Dedifferentiated amniotic fluid mesenchymal stem cell (primary cell): ENCODE results near the gene TLE3.

Experiments used
- DNase-seq: peaks from one replicate; pipeline ENCODE4 v3.0.0-alpha.2; 2016; ENCODE audit errors: extremely low spot score

TLE3 gene

GRCh38 chr15:70006259-70007147, 91.2 kb downstream of the TLE3 start:
- no peak for DNase-seq

GRCh38 chr15:70004826-70005225, 92.9 kb downstream of the TLE3 start:
- no peak for DNase-seq

GRCh38 chr15:70002897-70003296, 94.8 kb downstream of the TLE3 start:
- DNase-seq = no peak

DNA sequence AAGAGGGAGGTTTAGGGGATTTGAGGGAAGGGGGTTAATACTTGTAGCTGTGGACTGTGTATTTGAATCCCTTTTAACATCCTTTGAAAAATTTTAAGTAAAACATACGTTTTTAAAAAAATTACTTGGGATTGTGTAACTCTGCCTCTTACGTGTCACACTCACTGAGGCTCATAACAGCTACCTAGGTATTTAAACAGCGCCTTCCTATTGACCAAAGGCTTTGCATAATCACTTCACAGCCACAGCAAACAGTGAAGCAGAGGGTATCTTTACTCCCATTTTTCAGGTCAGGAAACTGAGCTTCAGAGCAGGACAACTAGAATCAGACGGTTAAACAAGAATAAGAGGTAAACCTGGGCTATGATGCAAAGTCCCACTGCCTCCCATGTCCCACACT, 95.9 kb downstream of the TLE3 start:
- no peak for DNase-seq

DNA sequence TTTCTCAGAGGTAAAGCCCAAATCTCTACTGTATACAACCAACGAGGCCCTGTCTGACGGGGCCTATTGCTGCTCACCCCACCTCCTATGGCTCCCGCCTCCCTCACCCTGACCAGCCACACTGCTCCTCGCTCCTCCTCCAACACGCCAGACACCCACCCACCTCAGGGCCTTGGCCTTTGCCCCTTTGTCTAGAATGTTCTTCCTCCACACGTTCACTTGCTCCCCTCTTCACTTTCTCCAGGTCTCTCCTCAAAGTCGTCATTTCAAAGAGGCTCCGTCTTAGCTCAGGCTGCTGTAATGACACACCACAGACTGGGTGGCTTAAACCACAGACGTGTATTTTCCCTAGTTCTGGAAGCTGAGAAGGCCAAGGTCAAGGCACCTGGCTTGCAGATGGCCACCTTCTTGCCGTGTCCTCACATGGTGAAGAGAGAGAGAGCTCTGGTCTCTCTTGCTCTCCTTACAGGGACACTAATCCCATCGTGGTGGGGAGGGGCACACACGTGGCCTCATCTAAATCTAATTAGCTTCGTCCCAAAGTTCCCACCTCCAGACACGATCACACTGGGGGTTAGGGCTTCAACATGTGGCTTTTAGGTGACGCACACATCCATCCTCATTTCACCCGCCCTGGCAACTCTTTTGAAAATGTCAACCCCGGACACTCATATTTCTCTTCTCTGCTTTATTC, 98.2 kb downstream of the TLE3 start:
- DNase-seq = no peak

DNA sequence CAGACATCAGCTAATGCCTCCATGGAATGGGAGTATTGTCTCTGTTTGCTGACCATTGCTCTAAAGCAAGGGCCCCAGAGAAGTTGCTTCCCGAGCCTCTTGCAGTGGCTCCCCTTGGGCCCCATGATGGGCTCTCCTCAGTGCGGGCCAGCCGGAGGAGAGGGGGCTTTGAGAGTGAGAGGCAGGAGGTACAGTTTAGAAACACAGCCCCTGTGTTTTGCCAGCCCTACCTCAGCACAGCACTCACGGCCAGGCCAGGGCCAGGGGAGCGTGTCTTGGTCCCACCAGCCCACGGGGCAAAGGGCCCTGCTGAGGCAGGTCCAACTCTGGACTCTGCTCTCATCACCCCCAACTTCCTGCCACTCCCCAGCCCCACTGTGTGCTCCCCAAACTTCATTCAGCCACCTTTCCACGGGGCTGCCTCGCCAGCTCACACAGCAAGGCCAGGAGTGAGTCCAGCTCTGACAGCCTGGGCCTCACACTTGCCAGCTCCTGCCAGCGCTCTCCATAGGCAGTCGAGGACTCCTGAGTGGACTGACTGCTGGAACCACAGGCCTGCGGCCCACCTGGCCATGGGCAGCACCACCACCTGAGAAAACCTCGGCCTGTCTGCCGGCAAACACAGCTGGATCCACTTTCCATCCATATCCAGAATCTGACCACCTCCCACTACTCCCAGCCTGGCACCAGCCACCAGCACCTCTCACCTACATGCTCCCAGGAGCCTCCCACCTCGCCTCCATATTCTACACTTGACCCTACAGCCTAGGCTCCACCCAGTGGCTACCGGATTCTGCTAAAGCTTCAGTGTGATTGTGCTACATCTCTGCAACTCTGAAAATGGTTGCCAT, 99.0 kb downstream of the TLE3 start:
- no peak for DNase-seq

- no peak for DNase-seq
These were observed 99.9 kb downstream of the TLE3 start for GRCh38 chr15:69997813-69998212.
